A549 (cell line): ENCODE results near the gene ACACA. TPM values are rescaled to one million over a fixed set of nuclear protein-coding genes. Genes with fewer than 3 reads are reported as not detected.
A peak's percentile ranks its signal among the peaks of the same experiment; 100 is the strongest.

Source experiments
- ATAC-seq, 2 experiments: fragments of 200-7000 bp in 1 of 2; fragments of >200 bp in 1 of 2; cut with Nextera tagmentation in 1 of 2; cut with Tn5 transposase in 1 of 2; 3 replicates each; pipeline versions ENCODE4 v1.8.0 to v1.9.1; 2018 to 2020; ENCODE audit warnings: mild to moderate bottlenecking in 1 of 2, moderate library complexity in 1 of 2
- CTCF ChIA-PET: fragments of 300-600 bp; sonication (Branson Sonifier 250); formaldehyde crosslinking; extraction: SDS; loops from one replicate; lab custom pipeline; 2021; ENCODE audit warnings: antibody characterized with exemption, inconsistent platforms; lab: Yijun Ruan, JAX
- POLR2A ChIA-PET: fragments of 350-600 bp; formaldehyde crosslinking; extraction: SDS; loops from one replicate; lab custom pipeline; 2021; ENCODE audit warnings: antibody characterized with exemption, inconsistent platforms; lab: Yijun Ruan, JAX
- DNase-seq, 2 experiments: peaks; one replicate each; pipeline versions ENCODE4 v3.0.0 to v3.0.0-alpha.2; 2011 to 2016; ENCODE audit warnings: low read depth in 1 of 2, low spot score in 1 of 2
- FAIRE-seq: peaks from 2 replicates; lab custom pipeline; 2011; peaks lifted over from hg19 to GRCh38; lab: Jason Lieb, UNC
- H3K27ac ChIP-seq, 2 experiments: fragments of >200 bp; sonication (Bioruptor Twin); formaldehyde crosslinking; 3 replicates each; pipeline ENCODE4 v1.5.1; 2016 to 2017
- H3K4me1 ChIP-seq: fragments of >200 bp; sonication (Bioruptor Twin); formaldehyde crosslinking; 3 replicates; pipeline ENCODE4 v1.6.1; 2016
- H3K4me2 ChIP-seq: fragments of >200 bp; sonication (Bioruptor Twin); formaldehyde crosslinking; 3 replicates; pipeline ENCODE4 v1.6.1; 2016
- H3K4me3 ChIP-seq: fragments of >200 bp; sonication (Bioruptor Twin); formaldehyde crosslinking; 3 replicates; pipeline ENCODE4 v1.5.1; 2016
- H3K9me3 ChIP-seq: fragments of >200 bp; sonication (Bioruptor Twin); formaldehyde crosslinking; 3 replicates; pipeline ENCODE4 v1.6.1; 2016
- BCL3 ChIP-seq: fragments of >200 bp; sonication (Bioruptor Twin); formaldehyde crosslinking; IDR thresholded peaks from 3 replicates; pipeline ENCODE4 v1.6.1; 2016
- CBX2 ChIP-seq: fragments of 200-600 bp; sonication (generic); IDR thresholded peaks from 2 replicates; pipeline ENCODE4 v1.6.1; 2016; ENCODE audit warnings: low read depth, mild to moderate bottlenecking, borderline replicate concordance
- CBX8 ChIP-seq: fragments of 200-600 bp; sonication (generic); IDR thresholded peaks from 2 replicates; pipeline ENCODE4 v1.6.1; 2016
- CHD2 ChIP-seq: fragments of 150-350 bp; IDR thresholded peaks from 2 replicates; pipeline ENCODE4 v1.6.1; 2014; ENCODE audit warnings: low read length; ENCODE audit not compliant: partially characterized antibody
- CHD4 ChIP-seq: fragments of 200-600 bp; sonication (generic); IDR thresholded peaks from 2 replicates; pipeline ENCODE4 v1.6.1; 2016; ENCODE audit warnings: antibody characterized with exemption, mild to moderate bottlenecking, borderline replicate concordance
- CTCF ChIP-seq: fragments of >200 bp; sonication (Bioruptor Twin); formaldehyde crosslinking; IDR thresholded peaks from 3 replicates; pipeline ENCODE4 v1.5.1; 2016
- EHF ChIP-seq: fragments of 250-450 bp; sonication (Bioruptor Pico); IDR thresholded peaks from 2 replicates; pipeline ENCODE4 v1.5.0; 2020; ENCODE audit warnings: mild to moderate bottlenecking
- EHMT2 ChIP-seq: fragments of 200-600 bp; sonication (generic); IDR thresholded peaks from 2 replicates; pipeline ENCODE4 v1.6.1; 2016; ENCODE audit warnings: antibody characterized with exemption, low read depth, mild to moderate bottlenecking, moderate library complexity
- HEYL ChIP-seq: fragments of 250-450 bp; sonication (Bioruptor Pico); IDR thresholded peaks from 2 replicates; pipeline ENCODE4 v1.8.0; 2021; ENCODE audit warnings: mild to moderate bottlenecking, moderate library complexity
- HMGXB4 ChIP-seq: fragments of 250-450 bp; sonication (Bioruptor Pico); IDR thresholded peaks from 2 replicates; pipeline ENCODE4 v1.5.0; 2021; ENCODE audit warnings: mild to moderate bottlenecking, moderate library complexity, borderline replicate concordance
- JUNB ChIP-seq: fragments of >200 bp; sonication (Bioruptor Twin); formaldehyde crosslinking; IDR thresholded peaks from 2 replicates; pipeline ENCODE4 v1.6.1; 2016
- MAZ ChIP-seq: fragments of 150-350 bp; IDR thresholded peaks from 2 replicates; pipeline ENCODE4 v1.6.1; 2014; ENCODE audit warnings: antibody characterized with exemption, low read depth, low read length, borderline replicate concordance
- NPAS2 ChIP-seq: fragments of 250-450 bp; sonication (Bioruptor Pico); IDR thresholded peaks from 2 replicates; pipeline ENCODE4 v1.8.0; 2022; ENCODE audit warnings: mild to moderate bottlenecking, moderate library complexity, borderline replicate concordance
- NR3C1 ChIP-seq: fragments of >200 bp; sonication (Bioruptor Twin); formaldehyde crosslinking; IDR thresholded peaks from 3 replicates; pipeline ENCODE4 v1.6.1; 2017
- PHF8 ChIP-seq: fragments of 200-600 bp; sonication (generic); IDR thresholded peaks from 2 replicates; pipeline ENCODE4 v1.6.1; 2016; ENCODE audit warnings: low read depth, mild to moderate bottlenecking, antibody characterized with exemption, moderate library complexity, borderline replicate concordance
- RAD21 ChIP-seq, 2 experiments: fragments of >200 bp in 1 of 2; sonication (Bioruptor Twin) in 1 of 2; formaldehyde crosslinking in 1 of 2; IDR thresholded peaks in 1 of 2; conservative IDR thresholded peaks in 1 of 2; 2 replicates in 1 of 2; 3 replicates in 1 of 2; pipeline ENCODE4 v1.6.1; 2012 to 2018; ENCODE audit warnings: inconsistent platforms in 1 of 2
- RARB ChIP-seq: fragments of 250-450 bp; sonication (Bioruptor Pico); IDR thresholded peaks from 2 replicates; pipeline ENCODE4 v1.8.0; 2021; ENCODE audit warnings: mild to moderate bottlenecking, moderate library complexity
- RCOR1 ChIP-seq: fragments of 150-350 bp; IDR thresholded peaks from 2 replicates; pipeline ENCODE4 v1.6.1; 2014; ENCODE audit warnings: antibody characterized with exemption, low read length, low read depth
- REST ChIP-seq: fragments of 200-600 bp; sonication (generic); IDR thresholded peaks from 2 replicates; pipeline ENCODE4 v1.6.1; 2016; ENCODE audit warnings: antibody characterized with exemption, mild to moderate bottlenecking, moderate library complexity
- ZC3H11A ChIP-seq: fragments of 450-650 bp; IDR thresholded peaks from 2 replicates; pipeline ENCODE4 v1.6.1; 2014; ENCODE audit warnings: antibody characterized with exemption, mild to moderate bottlenecking
- ZNF302 ChIP-seq: fragments of 250-450 bp; sonication (Bioruptor Pico); IDR thresholded peaks from 2 replicates; pipeline ENCODE4 v1.9.0; 2021; ENCODE audit warnings: inconsistent platforms, mild to moderate bottlenecking, moderate library complexity
- WGBS: methylation state at CpG from one replicate; pipeline ENCODE4 v1.1.6; 2017; ENCODE audit errors: missing lambda C conversion rate; 5-methylcytosine and 5-hydroxymethylcytosine counted together
- polyA plus RNA-seq, 4 experiments: library from polyadenylated mRNA; depleted of rRNA in 3 of 4; stranded (reverse); fragments of >200 nt; fragmentation: RNase III in 1 of 4; extraction: RNeasy Plus Mini Kit Qiagen cat#74134 plus additional on column Dnase treatment in 1 of 4; gene quantifications; 2 replicates in 3 of 4; 3 replicates in 1 of 4; pipeline ENCODE4 v1.2.3, GENCODE V29; 2011 to 2017

The ACACA gene
- polyA plus RNA-seq, 2 of the 4 experiments (the other 2 are of a cell fraction), result 51.8 to 112 TPM

- Histone ChIP-seq H3K4me3 (no peak overlapping the region), H3K27ac (no peak overlapping the region), H3K4me2 (no peak overlapping the region), H3K9me3 (no peaks in the 10 kb centered on the region), H3K4me1 (peaks cover 4% of the 10 kb centered on the region; the same call in 2 of the 3 replicates)
- CTCF ChIA-PET, result interaction anchor here (0.6 to 5.9 kb wide), 4 partner anchors 13 to 1914 kb away, joined by 3 to 30 read pairs (median 4); no protein-coding TSS in a partner anchor
- DNase-seq (no peak), FAIRE-seq (no peak), ATAC-seq (no peak)
- 59% methylated on average over 2 of the region's 2 CpGs for WGBS
- no peak for TF ChIP-seq NPAS2 (CRISPR knock-in tag)
- no peak for TF ChIP-seq PHF8
- TF ChIP-seq RARB, result no peak
- no peak for TF ChIP-seq JUNB
- TF ChIP-seq HMGXB4, result no peak
- TF ChIP-seq ZNF302, result no peak
- no peak for TF ChIP-seq CHD2
- TF ChIP-seq EHMT2, result no peak
- no peak for TF ChIP-seq CBX2
- no peak for TF ChIP-seq RCOR1
- no peak for TF ChIP-seq EHF (CRISPR knock-in tag)
- TF ChIP-seq MAZ, result no peak
- TF ChIP-seq ZC3H11A, result no peak
- TF ChIP-seq HEYL (CRISPR knock-in tag), result no peak
- TF ChIP-seq REST, result no peak
- TF ChIP-seq CHD4, result no peak
- no peak for TF ChIP-seq CBX8
- POLR2A ChIA-PET, result no interaction called here
These were observed 11.2 kb upstream of the ACACA start for GRCh38 chr17:37417852-37418251.

- no peak overlapping the region for H3K4me3 ChIP-seq
- POLR2A ChIA-PET, result no interaction called here
- CTCF ChIA-PET, result interaction anchor here (0.8 to 1.2 kb wide), 4 partner anchors 19 to 44 kb away, joined by 3 to 6 read pairs (median 3); no protein-coding TSS in a partner anchor
- ATAC-seq (peak; percentile 76 to 78; a peak in 4 of 6 replicates), DNase-seq (peak in 1 of 2 experiments; percentile 35), FAIRE-seq (no peak)
- H3K4me2 ChIP-seq, result no peak overlapping the region
- H3K9me3 ChIP-seq, result no peaks in the 10 kb centered on the region
- 89% methylated on average over 7 of the region's 7 CpGs for WGBS
- no peak overlapping the region for H3K27ac ChIP-seq
- H3K4me1 ChIP-seq, result no peaks in the 10 kb centered on the region
- TF ChIP-seq NR3C1 (no peak), BCL3 (0 out of 3 replicates have a peak, but pooled peaks have one; percentile 10), RAD21 (conservative IDR thresholded peaks at IDR 0.05 in 1 of 2, IDR thresholded peaks at IDR 0.05 in 1 of 2) (0 out of 5 replicates have a peak, but pooled peaks of 1 of the 2 experiments have one; percentile 14), CTCF (peak; percentile 28; the same call in 2 of the 3 replicates)
These were observed 7.4 kb upstream of the ACACA start for GRCh38 chr17:37413875-37414519.
